Activated gamma-delta T cell (primary cell): ENCODE measurements around the gene IL17F.

Source experiments
- DNase-seq: peaks from one replicate; lab custom pipeline; 2025; lab: John Stamatoyannopoulos, UW

The IL17F gene

GRCh38 chr6:52189974-52190373 is 54.3 kb downstream of the IL17F start:
- no peak for DNase-seq

GRCh38 chr6:52187098-52187497 is 57.2 kb downstream of the IL17F start:
- DNase-seq = no peak
